ENCODE data around the gene SNX3.

GRCh38 chr6:108275976-108276375 lies 15.1 kb upstream of the SNX3 start:
- no peak for TF ChIP-seq CTCF (conservative IDR thresholded peaks at IDR 0.05; ENCODE audit: low read length)
- no peak for TF ChIP-seq EZH2phosphoT487 (IDR thresholded peaks at IDR 0.05; ENCODE audit: borderline replicate concordance, low read depth, low read length)
